ENCODE results near the gene TMEM156. TPM values are rescaled to one million over a fixed set of nuclear protein-coding genes. Genes with fewer than 3 reads are reported as not detected.

Gene TMEM156
- total RNA-seq, 1 donor from 2014 or later = 29.5 TPM

DNA sequence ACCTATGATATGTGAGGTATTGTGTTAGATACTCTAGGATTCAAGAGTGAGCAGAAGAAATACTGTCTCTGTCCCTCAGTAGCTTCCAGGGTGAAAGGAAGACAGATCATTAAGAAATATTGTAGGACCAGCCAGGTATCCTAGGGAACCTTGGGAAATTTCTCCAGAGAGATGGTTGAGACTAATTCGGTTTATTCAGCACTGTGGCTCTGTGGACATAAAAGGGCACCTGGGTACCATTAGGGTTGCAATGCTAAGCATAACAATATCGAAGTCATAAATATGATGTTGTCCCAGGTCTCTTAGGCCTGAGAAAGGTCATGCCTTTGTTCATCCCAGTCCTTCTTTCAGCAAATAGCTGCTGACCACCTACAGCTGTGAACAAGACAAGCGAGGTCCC is 103.6 kb downstream of the TMEM156 start:
- TF ChIP-seq, protein P1, sequence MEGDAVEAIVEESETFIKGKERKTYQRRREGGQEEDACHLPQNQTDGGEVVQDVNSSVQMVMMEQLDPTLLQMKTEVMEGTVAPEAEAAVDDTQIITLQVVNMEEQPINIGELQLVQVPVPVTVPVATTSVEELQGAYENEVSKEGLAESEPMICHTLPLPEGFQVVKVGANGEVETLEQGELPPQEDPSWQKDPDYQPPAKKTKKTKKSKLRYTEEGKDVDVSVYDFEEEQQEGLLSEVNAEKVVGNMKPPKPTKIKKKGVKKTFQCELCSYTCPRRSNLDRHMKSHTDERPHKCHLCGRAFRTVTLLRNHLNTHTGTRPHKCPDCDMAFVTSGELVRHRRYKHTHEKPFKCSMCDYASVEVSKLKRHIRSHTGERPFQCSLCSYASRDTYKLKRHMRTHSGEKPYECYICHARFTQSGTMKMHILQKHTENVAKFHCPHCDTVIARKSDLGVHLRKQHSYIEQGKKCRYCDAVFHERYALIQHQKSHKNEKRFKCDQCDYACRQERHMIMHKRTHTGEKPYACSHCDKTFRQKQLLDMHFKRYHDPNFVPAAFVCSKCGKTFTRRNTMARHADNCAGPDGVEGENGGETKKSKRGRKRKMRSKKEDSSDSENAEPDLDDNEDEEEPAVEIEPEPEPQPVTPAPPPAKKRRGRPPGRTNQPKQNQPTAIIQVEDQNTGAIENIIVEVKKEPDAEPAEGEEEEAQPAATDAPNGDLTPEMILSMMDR (IDR thresholded peaks at IDR 0.05) = no peak
- Mint-ChIP-seq H3K27ac (no peak overlapping the region), H3K27me3 (no peaks in the 10 kb centered on the region), H3K9me3 (no peaks in the 10 kb centered on the region), H3K36me3 (ENCODE audit: low read depth) (peaks cover 2% of the 10 kb centered on the region), H3K4me1 (no peaks in the 10 kb centered on the region), H3K4me3 (no peak overlapping the region)
- intact Hi-C loops (cut with micrococcal nuclease) = no loop called here
- ATAC-seq (ENCODE audit: low read depth) (no peak), DNase-seq (no peak)
- POLR2A ChIA-PET = no interaction called here
- CTCF ChIA-PET = no interaction called here

GRCh38 chr4:38926896-38927295 is 105.3 kb downstream of the TMEM156 start:
- Mint-ChIP-seq H3K9me3 (no peaks in the 10 kb centered on the region), H3K4me3 (no peak overlapping the region), H3K4me1 (no peaks in the 10 kb centered on the region), H3K27me3 (no peaks in the 10 kb centered on the region), H3K27ac (no peak overlapping the region), H3K36me3 (ENCODE audit: low read depth) (no peaks in the 10 kb centered on the region)
- POLR2A ChIA-PET = no interaction called here
- TF ChIP-seq, protein P1 (IDR thresholded peaks at IDR 0.05) = no peak
- no peak for ATAC-seq (ENCODE audit: low read depth)
- intact Hi-C loops (cut with micrococcal nuclease) = no loop called here
- CTCF ChIA-PET = no interaction called here
- DNase-seq = no peak

GRCh38 chr4:38925492-38926413 is 106.5 kb downstream of the TMEM156 start:
- intact Hi-C loops (cut with micrococcal nuclease) = no loop called here
- Mint-ChIP-seq H3K4me3 (no peak overlapping the region), H3K4me1 (peaks cover 2% of the 10 kb centered on the region), H3K27ac (no peak overlapping the region), H3K36me3 (ENCODE audit: low read depth) (no peaks in the 10 kb centered on the region), H3K27me3 (no peaks in the 10 kb centered on the region), H3K9me3 (no peaks in the 10 kb centered on the region)
- no peak for DNase-seq
- TF ChIP-seq, protein P1 (IDR thresholded peaks at IDR 0.05) = no peak
- POLR2A ChIA-PET = no interaction called here
- CTCF ChIA-PET = no interaction called here
- no peak for ATAC-seq (ENCODE audit: low read depth)

DNA sequence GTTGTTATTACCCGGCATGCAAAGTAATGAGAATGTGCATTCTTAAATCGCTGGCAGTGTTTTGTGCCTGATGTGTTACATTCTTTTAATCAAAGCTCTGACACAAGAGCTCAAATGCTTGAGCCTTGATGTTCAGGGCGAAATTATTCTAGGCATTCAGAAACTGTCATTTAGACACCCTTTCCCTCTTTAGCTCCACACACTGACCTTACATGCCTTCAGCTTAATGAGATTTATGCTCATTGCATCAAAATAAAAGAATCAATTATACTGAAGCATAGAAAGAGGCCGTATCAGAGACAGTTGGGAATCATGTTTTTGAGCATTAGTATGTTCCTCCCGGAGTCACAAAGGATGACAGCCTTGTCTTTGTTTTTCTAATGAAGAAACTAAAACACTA is 107.9 kb downstream of the TMEM156 start:
- intact Hi-C loops (cut with micrococcal nuclease) = no loop called here
- TF ChIP-seq, protein P1 (IDR thresholded peaks at IDR 0.05) = no peak

DNA sequence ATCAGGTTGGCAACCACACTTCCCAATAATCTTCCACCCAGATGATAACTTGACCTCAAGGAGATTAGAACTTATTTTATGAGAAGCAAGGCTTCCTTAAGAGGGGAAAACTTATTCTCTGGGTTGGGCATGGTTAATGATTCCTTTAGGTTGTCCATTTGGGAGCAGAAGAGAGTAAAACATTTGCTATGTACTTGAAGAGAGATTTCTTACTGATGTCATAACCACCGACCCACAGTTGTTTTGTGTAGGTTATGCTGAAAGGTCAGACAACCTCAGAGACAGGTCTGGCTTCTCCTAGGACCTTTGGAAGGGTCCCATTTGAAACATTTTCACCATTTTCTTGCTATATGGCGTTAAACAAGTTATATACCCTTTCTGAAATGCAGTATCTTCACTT is 108.5 kb downstream of the TMEM156 start:
- H3K27ac Mint-ChIP-seq = no peak overlapping the region
- intact Hi-C loops (cut with micrococcal nuclease) = no loop called here
- ChIA-PET POLR2A (no interaction called here), CTCF (no interaction called here)
- no peak for ATAC-seq (ENCODE audit: low read depth)
- H3K27me3 Mint-ChIP-seq = no peaks in the 10 kb centered on the region
- peaks cover 8% of the 10 kb centered on the region for H3K4me1 Mint-ChIP-seq
- no peaks in the 10 kb centered on the region for H3K9me3 Mint-ChIP-seq
- no peaks in the 10 kb centered on the region for H3K36me3 Mint-ChIP-seq (ENCODE audit: low read depth)
- DNase-seq = no peak
- TF ChIP-seq, protein P1 (IDR thresholded peaks at IDR 0.05) = no peak
- no peak overlapping the region for H3K4me3 Mint-ChIP-seq

More for the DNA sequence above, 107.9 kb downstream of the TMEM156 start:
- CTCF ChIA-PET = no interaction called here
- Mint-ChIP-seq H3K9me3 (no peaks in the 10 kb centered on the region), H3K4me3 (no peak overlapping the region), H3K27ac (no peak overlapping the region), H3K4me1 (peaks cover 8% of the 10 kb centered on the region), H3K36me3 (ENCODE audit: low read depth) (no peaks in the 10 kb centered on the region), H3K27me3 (no peaks in the 10 kb centered on the region)
- no peak for DNase-seq
- POLR2A ChIA-PET = no interaction called here
- ATAC-seq (ENCODE audit: low read depth) = no peak
